Fibroblast of lung (primary cell): ENCODE results near the gene PLCXD3.

Experiments
- EZH2 ChIP-seq: IDR thresholded peaks from 2 replicates; pipeline ENCODE4 v1.5.1; 2012; ENCODE audit warnings: low read length, control low read depth, mild to moderate bottlenecking; ENCODE audit errors: missing control alignments
- TF ChIP-seq, protein P1 (sequence below), 2 donors: IDR thresholded peaks in 1 of 2; conservative IDR thresholded peaks in 1 of 2; 1 replicate in 1 of 2; 2 replicates in 1 of 2; pipeline ENCODE4 v1.5.1; 2011 to 2012; ENCODE audit warnings: low read length in 2 of 2, control low read depth in 1 of 2, inconsistent platforms in 1 of 2, low read depth in 1 of 2, mild to moderate bottlenecking in 1 of 2

DNA sequence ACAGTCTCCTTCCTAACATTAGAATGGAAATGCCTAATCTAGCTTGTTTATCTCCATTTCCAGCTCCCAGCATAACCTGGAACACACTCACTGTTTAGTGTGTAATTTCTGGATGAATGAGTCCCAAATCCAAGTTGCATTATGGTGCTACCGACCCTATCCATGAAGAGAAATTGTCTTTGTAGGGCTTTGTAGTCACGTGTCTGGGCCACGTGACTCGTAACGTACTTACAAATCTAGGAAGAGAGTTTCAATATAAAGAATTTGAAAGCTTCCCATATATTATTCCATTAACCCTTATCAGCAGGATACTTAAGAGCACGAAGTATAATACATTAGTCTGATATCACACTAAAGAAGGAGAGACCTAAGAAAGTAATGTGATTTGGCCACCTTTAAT is 28.2 kb downstream of the PLCXD3 start:
- TF ChIP-seq, protein P1, sequence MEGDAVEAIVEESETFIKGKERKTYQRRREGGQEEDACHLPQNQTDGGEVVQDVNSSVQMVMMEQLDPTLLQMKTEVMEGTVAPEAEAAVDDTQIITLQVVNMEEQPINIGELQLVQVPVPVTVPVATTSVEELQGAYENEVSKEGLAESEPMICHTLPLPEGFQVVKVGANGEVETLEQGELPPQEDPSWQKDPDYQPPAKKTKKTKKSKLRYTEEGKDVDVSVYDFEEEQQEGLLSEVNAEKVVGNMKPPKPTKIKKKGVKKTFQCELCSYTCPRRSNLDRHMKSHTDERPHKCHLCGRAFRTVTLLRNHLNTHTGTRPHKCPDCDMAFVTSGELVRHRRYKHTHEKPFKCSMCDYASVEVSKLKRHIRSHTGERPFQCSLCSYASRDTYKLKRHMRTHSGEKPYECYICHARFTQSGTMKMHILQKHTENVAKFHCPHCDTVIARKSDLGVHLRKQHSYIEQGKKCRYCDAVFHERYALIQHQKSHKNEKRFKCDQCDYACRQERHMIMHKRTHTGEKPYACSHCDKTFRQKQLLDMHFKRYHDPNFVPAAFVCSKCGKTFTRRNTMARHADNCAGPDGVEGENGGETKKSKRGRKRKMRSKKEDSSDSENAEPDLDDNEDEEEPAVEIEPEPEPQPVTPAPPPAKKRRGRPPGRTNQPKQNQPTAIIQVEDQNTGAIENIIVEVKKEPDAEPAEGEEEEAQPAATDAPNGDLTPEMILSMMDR (conservative IDR thresholded peaks at IDR 0.05 in 1 of 2, IDR thresholded peaks at IDR 0.05 in 1 of 2; ENCODE audit: low read depth in 1 of 2, low read length in 2 of 2) = no peak
- TF ChIP-seq EZH2 = no peak
